Astrocyte (in vitro differentiated cells and primary cell): ENCODE measurements around the gene NAALADL2.

Source experiments
- EZH2 ChIP-seq: IDR thresholded peaks from 2 replicates; pipeline ENCODE4 v1.6.1; 2012; ENCODE audit warnings: mild to moderate bottlenecking, low read length, inconsistent platforms; ENCODE audit not compliant: insufficient read depth
- TF ChIP-seq, protein P1 (sequence below): IDR thresholded peaks from 2 replicates; pipeline ENCODE4 v1.5.1; 2011; ENCODE audit warnings: low read depth, mild to moderate bottlenecking, inconsistent platforms, low read length, moderate library complexity; ENCODE audit not compliant: insufficient read depth

DNA sequence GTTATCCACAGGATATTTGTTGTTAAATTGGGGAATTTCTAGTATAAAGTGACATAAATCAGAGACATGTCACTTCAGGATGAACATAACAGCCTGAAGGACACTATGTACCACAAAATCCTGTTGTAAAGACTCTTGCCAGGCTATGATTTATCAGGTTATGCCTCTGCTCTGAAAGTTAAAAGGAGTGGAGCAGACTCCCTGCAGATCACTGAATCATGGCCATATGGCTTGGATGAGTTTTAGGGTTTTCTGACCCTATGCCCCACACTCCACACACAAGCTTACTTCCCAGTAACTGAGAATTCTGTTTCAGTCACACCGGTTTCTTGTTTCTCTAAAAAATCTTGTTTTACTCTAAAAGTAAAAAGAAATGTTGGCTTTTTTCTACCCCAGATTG lies 869.4 kb downstream of the NAALADL2 start:
- TF ChIP-seq, protein P1, sequence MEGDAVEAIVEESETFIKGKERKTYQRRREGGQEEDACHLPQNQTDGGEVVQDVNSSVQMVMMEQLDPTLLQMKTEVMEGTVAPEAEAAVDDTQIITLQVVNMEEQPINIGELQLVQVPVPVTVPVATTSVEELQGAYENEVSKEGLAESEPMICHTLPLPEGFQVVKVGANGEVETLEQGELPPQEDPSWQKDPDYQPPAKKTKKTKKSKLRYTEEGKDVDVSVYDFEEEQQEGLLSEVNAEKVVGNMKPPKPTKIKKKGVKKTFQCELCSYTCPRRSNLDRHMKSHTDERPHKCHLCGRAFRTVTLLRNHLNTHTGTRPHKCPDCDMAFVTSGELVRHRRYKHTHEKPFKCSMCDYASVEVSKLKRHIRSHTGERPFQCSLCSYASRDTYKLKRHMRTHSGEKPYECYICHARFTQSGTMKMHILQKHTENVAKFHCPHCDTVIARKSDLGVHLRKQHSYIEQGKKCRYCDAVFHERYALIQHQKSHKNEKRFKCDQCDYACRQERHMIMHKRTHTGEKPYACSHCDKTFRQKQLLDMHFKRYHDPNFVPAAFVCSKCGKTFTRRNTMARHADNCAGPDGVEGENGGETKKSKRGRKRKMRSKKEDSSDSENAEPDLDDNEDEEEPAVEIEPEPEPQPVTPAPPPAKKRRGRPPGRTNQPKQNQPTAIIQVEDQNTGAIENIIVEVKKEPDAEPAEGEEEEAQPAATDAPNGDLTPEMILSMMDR, result no peak
- no peak for TF ChIP-seq EZH2
